Stomach (tissue), 4 donors: ENCODE measurements around the gene EPB41.

ENCODE experiments used
- EP300 ChIP-seq: sonication (generic); formaldehyde crosslinking; IDR thresholded peaks from one replicate; pipeline ENCODE4 v1.6.1; 2017; ENCODE audit warnings: antibody characterized with exemption
- POLR2A ChIP-seq, 4 donors: fragments of 450-650 bp; IDR thresholded peaks; one replicate each; pipeline ENCODE4 v1.6.1; 2016; ENCODE audit warnings: antibody characterized with exemption in 4 of 4, control low read depth in 2 of 4, mild to moderate bottlenecking in 1 of 4, moderate library complexity in 1 of 4
- POLR2AphosphoS5 ChIP-seq, 3 donors: sonication (generic); formaldehyde crosslinking; IDR thresholded peaks; one replicate each; pipeline ENCODE4 v1.6.1; 2016; ENCODE audit warnings: antibody characterized with exemption in 3 of 3
- TF ChIP-seq, protein P1 (sequence below), 7 experiments: fragments of 450-650 bp in 4 of 7; fragments of 200-600 bp in 3 of 7; sonication (generic) in 3 of 7; IDR thresholded peaks; one replicate each; pipeline ENCODE4 v1.5.1; 2016 to 2019; ENCODE audit warnings: antibody characterized with exemption in 7 of 7, control low read depth in 2 of 7, mild to moderate bottlenecking in 1 of 7

DNA sequence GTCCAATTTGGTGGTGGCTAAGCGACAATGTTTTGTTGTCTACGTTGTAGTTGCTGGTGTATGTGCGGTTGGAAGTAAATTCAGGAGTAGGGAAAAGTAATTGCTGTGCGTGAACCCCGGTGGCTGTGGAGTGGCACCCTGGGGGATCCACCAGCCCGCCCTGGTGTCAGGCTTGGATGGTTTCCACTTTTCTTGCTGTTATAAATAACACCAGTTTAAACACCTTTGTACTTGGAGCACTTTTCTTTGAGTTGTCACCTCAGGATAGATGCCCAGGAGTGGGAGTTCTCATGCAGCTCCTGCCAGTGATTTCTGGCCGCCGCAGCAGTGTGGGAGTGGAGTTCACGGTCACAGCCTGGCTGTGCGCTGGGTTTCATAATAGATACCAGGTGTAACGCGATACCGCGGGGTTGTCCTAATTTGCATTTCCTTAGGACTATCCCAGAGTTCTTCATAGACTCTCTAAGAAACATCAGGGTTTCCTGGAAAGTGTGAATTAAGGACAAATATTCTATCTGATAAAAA is 222.1 kb downstream of the EPB41 start:
- TF ChIP-seq POLR2A (IDR thresholded peaks at IDR 0.05) (no peak), POLR2AphosphoS5 (IDR thresholded peaks at IDR 0.05) (no peak), EP300 (no peak)
- TF ChIP-seq, protein P1, sequence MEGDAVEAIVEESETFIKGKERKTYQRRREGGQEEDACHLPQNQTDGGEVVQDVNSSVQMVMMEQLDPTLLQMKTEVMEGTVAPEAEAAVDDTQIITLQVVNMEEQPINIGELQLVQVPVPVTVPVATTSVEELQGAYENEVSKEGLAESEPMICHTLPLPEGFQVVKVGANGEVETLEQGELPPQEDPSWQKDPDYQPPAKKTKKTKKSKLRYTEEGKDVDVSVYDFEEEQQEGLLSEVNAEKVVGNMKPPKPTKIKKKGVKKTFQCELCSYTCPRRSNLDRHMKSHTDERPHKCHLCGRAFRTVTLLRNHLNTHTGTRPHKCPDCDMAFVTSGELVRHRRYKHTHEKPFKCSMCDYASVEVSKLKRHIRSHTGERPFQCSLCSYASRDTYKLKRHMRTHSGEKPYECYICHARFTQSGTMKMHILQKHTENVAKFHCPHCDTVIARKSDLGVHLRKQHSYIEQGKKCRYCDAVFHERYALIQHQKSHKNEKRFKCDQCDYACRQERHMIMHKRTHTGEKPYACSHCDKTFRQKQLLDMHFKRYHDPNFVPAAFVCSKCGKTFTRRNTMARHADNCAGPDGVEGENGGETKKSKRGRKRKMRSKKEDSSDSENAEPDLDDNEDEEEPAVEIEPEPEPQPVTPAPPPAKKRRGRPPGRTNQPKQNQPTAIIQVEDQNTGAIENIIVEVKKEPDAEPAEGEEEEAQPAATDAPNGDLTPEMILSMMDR (IDR thresholded peaks at IDR 0.05): no peak
